HG02970 (cell line): ENCODE data around the gene PMP22.

Source experiments
- ATAC-seq: cut with Tn5 transposase; IDR thresholded peaks from one replicate; pipeline ENCODE4 v1.9.1; 2021; ENCODE audit warnings: mild to moderate bottlenecking, moderate library complexity, moderate number of reproducible peaks; ENCODE audit not compliant: unreplicated experiment, low FRiP score

Gene PMP22

GRCh38 chr17:15278380-15278779 is 13.3 kb upstream of the PMP22 start:
- no peak for ATAC-seq

GRCh38 chr17:15274017-15274416 is 8.9 kb upstream of the PMP22 start:
- no peak for ATAC-seq

GRCh38 chr17:15273141-15273793 is 8.1 kb upstream of the PMP22 start:
- ATAC-seq: no peak

- no peak for ATAC-seq
Measured at GRCh38 chr17:15271741-15272140, 6.6 kb upstream of the PMP22 start.

- ATAC-seq: no peak
Measured at GRCh38 chr17:15270628-15271381, 5.7 kb upstream of the PMP22 start.

- no peak for ATAC-seq
Measured at GRCh38 chr17:15269780-15270089, 4.6 kb upstream of the PMP22 start.

- ATAC-seq: no peak
Measured at GRCh38 chr17:15269087-15269779, 4.1 kb upstream of the PMP22 start.

GRCh38 chr17:15268461-15268860 is 3.3 kb upstream of the PMP22 start:
- ATAC-seq: no peak

GRCh38 chr17:15267996-15268395 is 2.9 kb upstream of the PMP22 start:
- ATAC-seq: no peak

GRCh38 chr17:15266325-15267125 is 1.4 kb upstream of the PMP22 start:
- ATAC-seq: no peak

GRCh38 chr17:15264542-15264941 is 584 bp downstream of the PMP22 start:
- ATAC-seq: no peak

- ATAC-seq: no peak
Measured at GRCh38 chr17:15263680-15264079, 1.4 kb downstream of the PMP22 start.

GRCh38 chr17:15263206-15263579 is 1.9 kb downstream of the PMP22 start:
- ATAC-seq: no peak

GRCh38 chr17:15262291-15263205 is 2.6 kb downstream of the PMP22 start:
- ATAC-seq: no peak

GRCh38 chr17:15261802-15262290 is 3.3 kb downstream of the PMP22 start:
- no peak for ATAC-seq

- ATAC-seq: no peak
Measured at GRCh38 chr17:15261258-15261801, 3.8 kb downstream of the PMP22 start.

- ATAC-seq: no peak
Measured at GRCh38 chr17:15260376-15261257, 4.5 kb downstream of the PMP22 start.

GRCh38 chr17:15257796-15258512 is 7.2 kb downstream of the PMP22 start:
- ATAC-seq: no peak
